ENCODE measurements around the gene APBB2. TPM values are rescaled to one million over a fixed set of nuclear protein-coding genes. Genes with fewer than 3 reads are reported as not detected.
A peak's percentile ranks its signal among the peaks of the same experiment; 100 is the strongest.
"Not testable (repeated sequence)": the region's sequence is repeated elsewhere in the genome, so short reads cannot be mapped to it uniquely, and the experiment has no call there.

The APBB2 gene
- total RNA-seq, 1 donor from 2014 or later: 23.9 TPM

GRCh38 chr4:41060352-41061334 lies 153.7 kb downstream of the APBB2 start:
- intact Hi-C loops (cut with micrococcal nuclease): no loop called here
- ATAC-seq: peak; percentile 60
- DNase-seq: no peak

DNA sequence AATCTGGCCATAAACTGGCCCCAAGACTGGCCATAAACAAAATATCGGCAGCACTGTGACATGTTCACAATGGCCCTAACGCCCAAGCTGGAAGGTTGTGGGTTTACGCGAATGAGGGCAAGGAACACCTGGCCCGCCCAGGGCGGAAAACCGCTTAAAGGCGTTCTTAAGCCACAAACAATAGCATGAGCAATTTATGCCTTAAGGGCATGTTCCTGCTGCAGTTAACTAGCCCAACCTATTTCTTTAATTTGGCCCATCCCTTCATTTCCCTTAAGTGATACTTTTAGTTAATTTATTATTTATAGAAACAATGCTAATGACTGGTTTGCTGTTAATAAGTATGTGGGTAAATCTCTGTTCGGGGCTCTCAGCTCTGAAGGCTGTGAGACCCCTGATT lies 154.9 kb downstream of the APBB2 start:
- DNase-seq; intact Hi-C loops (cut with micrococcal nuclease); ATAC-seq: not testable (repeated sequence)

DNA sequence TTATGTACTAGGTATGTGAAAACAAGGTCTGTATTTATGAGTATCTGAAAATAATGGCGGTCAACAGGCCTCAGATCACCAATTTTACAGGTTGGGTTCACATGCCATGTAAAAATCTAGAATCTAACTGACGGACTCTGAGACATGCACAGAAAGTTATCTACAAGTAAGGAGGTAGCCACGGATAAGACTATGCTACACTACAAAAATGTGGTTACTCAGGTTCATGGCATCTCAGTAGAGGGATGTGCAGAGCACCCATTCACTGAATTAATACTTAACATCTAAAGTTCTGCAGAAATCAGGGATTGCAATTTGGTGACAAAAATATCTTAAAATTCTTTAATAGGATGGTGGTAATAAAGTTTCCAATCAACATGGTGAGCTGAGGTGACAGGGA lies 155.9 kb downstream of the APBB2 start:
- no peak for DNase-seq
- intact Hi-C loops (cut with micrococcal nuclease): no loop called here
- ATAC-seq: no peak

GRCh38 chr4:41057467-41057866 lies 156.9 kb downstream of the APBB2 start:
- ATAC-seq (no peak), DNase-seq (no peak)
- intact Hi-C loops (cut with micrococcal nuclease): no loop called here

GRCh38 chr4:41052287-41052686 lies 162.1 kb downstream of the APBB2 start:
- intact Hi-C loops (cut with micrococcal nuclease): no loop called here
- ATAC-seq (no peak), DNase-seq (no peak)

- ATAC-seq: peak; percentile 81
- intact Hi-C loops (cut with micrococcal nuclease): no loop called here
- DNase-seq: no peak
Measured at GRCh38 chr4:41050880-41051775, 163.2 kb downstream of the APBB2 start.

- no peak for DNase-seq
- peak; percentile 24 for ATAC-seq
- intact Hi-C loops (cut with micrococcal nuclease): no loop called here
Measured at GRCh38 chr4:41050116-41050515, 164.2 kb downstream of the APBB2 start.

GRCh38 chr4:41049176-41049575 lies 165.2 kb downstream of the APBB2 start:
- ATAC-seq; intact Hi-C loops (cut with micrococcal nuclease); DNase-seq: not testable (repeated sequence)

- intact Hi-C loops (cut with micrococcal nuclease): no loop called here
- DNase-seq (no peak), ATAC-seq (no peak)
Measured at GRCh38 chr4:41044791-41045190, 169.6 kb downstream of the APBB2 start.

- DNase-seq (no peak), ATAC-seq (no peak)
- intact Hi-C loops (cut with micrococcal nuclease): no loop called here
Measured at GRCh38 chr4:41044165-41044564, 170.2 kb downstream of the APBB2 start.

GRCh38 chr4:41043465-41043864 lies 170.9 kb downstream of the APBB2 start:
- ATAC-seq (no peak), DNase-seq (no peak)
- intact Hi-C loops (cut with micrococcal nuclease): no loop called here

GRCh38 chr4:41041551-41041950 lies 172.8 kb downstream of the APBB2 start:
- ATAC-seq (no peak), DNase-seq (no peak)
- intact Hi-C loops (cut with micrococcal nuclease): no loop called here

- intact Hi-C loops (cut with micrococcal nuclease): no loop called here
- ATAC-seq: no peak
- DNase-seq: no peak
Measured at GRCh38 chr4:41039317-41039716, 175.0 kb downstream of the APBB2 start.

- DNase-seq (no peak), ATAC-seq (no peak)
- intact Hi-C loops (cut with micrococcal nuclease): no loop called here
Measured at GRCh38 chr4:41038304-41038703, 176.0 kb downstream of the APBB2 start.

DNA sequence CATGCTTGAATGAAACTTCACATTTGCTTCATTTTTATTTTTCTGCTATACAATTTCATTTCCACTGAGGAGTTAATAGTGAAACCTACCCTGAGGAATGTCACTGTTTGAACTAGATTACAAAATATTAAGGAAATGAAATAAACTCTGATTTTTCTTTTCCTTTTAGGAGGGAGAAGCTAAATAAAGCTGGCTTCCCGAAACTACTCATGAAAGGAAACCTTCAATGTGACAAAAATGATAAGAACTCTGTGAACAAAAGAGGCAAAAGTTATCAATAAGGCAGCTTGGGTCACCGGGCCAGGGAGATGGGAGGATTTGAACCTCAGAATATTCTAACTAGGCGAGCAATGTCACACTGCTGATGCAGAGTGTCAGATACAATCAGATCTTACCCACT lies 185.2 kb downstream of the APBB2 start:
- ATAC-seq (no peak), DNase-seq (no peak)
- intact Hi-C loops (cut with micrococcal nuclease): no loop called here

GRCh38 chr4:41028392-41029076 lies 185.8 kb downstream of the APBB2 start:
- ATAC-seq (no peak), DNase-seq (no peak)
- intact Hi-C loops (cut with micrococcal nuclease): no loop called here

- no peak for DNase-seq
- no peak for ATAC-seq
- intact Hi-C loops (cut with micrococcal nuclease): no loop called here
Measured at GRCh38 chr4:41026971-41027370, 187.4 kb downstream of the APBB2 start.

DNA sequence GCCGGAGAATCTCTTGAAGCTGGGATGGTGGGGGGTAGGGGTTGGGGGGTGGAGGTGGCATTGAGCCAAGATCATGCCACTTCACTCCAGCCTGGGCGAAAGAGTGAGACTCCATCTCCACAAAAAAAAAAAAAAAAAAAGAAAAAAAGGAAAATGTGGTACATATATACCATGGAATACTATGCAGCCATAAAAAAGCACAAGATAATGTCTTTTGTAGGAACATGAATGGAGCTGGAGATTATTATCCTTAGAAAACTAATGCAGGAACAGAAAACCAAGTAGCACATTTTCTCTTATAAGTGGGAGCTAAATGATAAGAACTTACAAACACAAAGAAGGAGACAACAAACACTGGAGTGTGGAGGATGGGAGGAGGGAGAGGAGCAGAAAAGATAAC lies 188.5 kb downstream of the APBB2 start:
- DNase-seq (no peak), ATAC-seq (no peak)
- intact Hi-C loops (cut with micrococcal nuclease): no loop called here

Measured in left ventricle myocardium superior (tissue), 1 donor.